ENCODE results near the gene TMEM175. TPM values are rescaled to one million over a fixed set of nuclear protein-coding genes. Genes with fewer than 3 reads are reported as not detected.

TMEM175 gene
- total RNA-seq, 1 donor from 2014 or later = 15.4 TPM

- no peaks in the 10 kb centered on the region for H3K27me3 Mint-ChIP-seq (ENCODE audit: insufficient read depth)
- no peak overlapping the region for H3K27ac Mint-ChIP-seq
- intact Hi-C loops (cut with micrococcal nuclease) = no loop called here
- no peak overlapping the region for H3K4me3 Mint-ChIP-seq
- peaks cover 4% of the 10 kb centered on the region for H3K36me3 Mint-ChIP-seq (ENCODE audit: low read depth)
- no peaks in the 10 kb centered on the region for H3K9me3 Mint-ChIP-seq
- no peaks in the 10 kb centered on the region for H3K4me1 Mint-ChIP-seq (ENCODE audit: low read depth)
- DNase-seq (ENCODE audit: low spot score) = no peak
Observed at GRCh38 chr4:956531-957230, 24.4 kb downstream of the TMEM175 start.

GRCh38 chr4:957231-957580 is 24.9 kb downstream of the TMEM175 start:
- Mint-ChIP-seq H3K36me3 (ENCODE audit: low read depth) (peaks cover 4% of the 10 kb centered on the region), H3K27me3 (ENCODE audit: insufficient read depth) (no peaks in the 10 kb centered on the region), H3K9me3 (no peaks in the 10 kb centered on the region), H3K4me3 (no peak overlapping the region), H3K27ac (no peak overlapping the region), H3K4me1 (ENCODE audit: low read depth) (no peaks in the 10 kb centered on the region)
- intact Hi-C loops (cut with micrococcal nuclease) = no loop called here
- DNase-seq (ENCODE audit: low spot score) = no peak

- no peaks in the 10 kb centered on the region for H3K4me1 Mint-ChIP-seq (ENCODE audit: low read depth)
- no peak for DNase-seq (ENCODE audit: low spot score)
- H3K4me3 Mint-ChIP-seq = no peak overlapping the region
- H3K27ac Mint-ChIP-seq = no peak overlapping the region
- H3K9me3 Mint-ChIP-seq = no peaks in the 10 kb centered on the region
- peaks cover 4% of the 10 kb centered on the region for H3K36me3 Mint-ChIP-seq (ENCODE audit: low read depth)
- intact Hi-C loops (cut with micrococcal nuclease) = no loop called here
- no peaks in the 10 kb centered on the region for H3K27me3 Mint-ChIP-seq (ENCODE audit: insufficient read depth)
Observed at GRCh38 chr4:957581-958313, 25.5 kb downstream of the TMEM175 start.

- intact Hi-C loops (cut with micrococcal nuclease) = no loop called here
- Mint-ChIP-seq H3K9me3 (no peaks in the 10 kb centered on the region), H3K4me3 (no peak overlapping the region), H3K36me3 (ENCODE audit: low read depth) (peaks cover 4% of the 10 kb centered on the region), H3K4me1 (ENCODE audit: low read depth) (no peaks in the 10 kb centered on the region), H3K27ac (no peak overlapping the region), H3K27me3 (ENCODE audit: insufficient read depth) (no peaks in the 10 kb centered on the region)
- no peak for DNase-seq (ENCODE audit: low spot score)
Observed at GRCh38 chr4:958314-958665, 26.0 kb downstream of the TMEM175 start.

GRCh38 chr4:958696-959337 is 26.6 kb downstream of the TMEM175 start:
- H3K36me3 Mint-ChIP-seq (ENCODE audit: low read depth) = peaks cover 4% of the 10 kb centered on the region
- no peaks in the 10 kb centered on the region for H3K4me1 Mint-ChIP-seq (ENCODE audit: low read depth)
- no peaks in the 10 kb centered on the region for H3K9me3 Mint-ChIP-seq
- H3K27ac Mint-ChIP-seq = no peak overlapping the region
- no peaks in the 10 kb centered on the region for H3K27me3 Mint-ChIP-seq (ENCODE audit: insufficient read depth)
- DNase-seq (ENCODE audit: low spot score) = no peak
- intact Hi-C loops (cut with micrococcal nuclease) = no loop called here
- H3K4me3 Mint-ChIP-seq = no peak overlapping the region

GRCh38 chr4:959338-960139 is 27.3 kb downstream of the TMEM175 start:
- DNase-seq (ENCODE audit: low spot score) = no peak
- peaks cover 2% of the 10 kb centered on the region for H3K36me3 Mint-ChIP-seq (ENCODE audit: low read depth)
- intact Hi-C loops (cut with micrococcal nuclease) = loop anchor here (5.0 kb wide), 1 partner anchor 367 kb away; no protein-coding TSS in a partner anchor
- H3K27me3 Mint-ChIP-seq (ENCODE audit: insufficient read depth) = no peaks in the 10 kb centered on the region
- no peak overlapping the region for H3K27ac Mint-ChIP-seq
- no peaks in the 10 kb centered on the region for H3K4me1 Mint-ChIP-seq (ENCODE audit: low read depth)
- no peak overlapping the region for H3K4me3 Mint-ChIP-seq
- H3K9me3 Mint-ChIP-seq = no peaks in the 10 kb centered on the region

GRCh38 chr4:960140-960635 is 27.9 kb downstream of the TMEM175 start:
- Mint-ChIP-seq H3K27ac (no peak overlapping the region), H3K4me1 (ENCODE audit: low read depth) (no peaks in the 10 kb centered on the region), H3K4me3 (no peak overlapping the region), H3K36me3 (ENCODE audit: low read depth) (no peaks in the 10 kb centered on the region), H3K27me3 (ENCODE audit: insufficient read depth) (no peaks in the 10 kb centered on the region), H3K9me3 (no peaks in the 10 kb centered on the region)
- no peak for DNase-seq (ENCODE audit: low spot score)
- intact Hi-C loops (cut with micrococcal nuclease) = loop anchor here (5.0 kb wide), 1 partner anchor 368 kb away; no protein-coding TSS in a partner anchor

- intact Hi-C loops (cut with micrococcal nuclease) = loop anchor here (5.0 kb wide), 1 partner anchor 368 kb away; no protein-coding TSS in a partner anchor
- no peak overlapping the region for H3K27ac Mint-ChIP-seq
- H3K27me3 Mint-ChIP-seq (ENCODE audit: insufficient read depth) = no peaks in the 10 kb centered on the region
- H3K36me3 Mint-ChIP-seq (ENCODE audit: low read depth) = no peaks in the 10 kb centered on the region
- no peaks in the 10 kb centered on the region for H3K4me1 Mint-ChIP-seq (ENCODE audit: low read depth)
- no peak overlapping the region for H3K4me3 Mint-ChIP-seq
- H3K9me3 Mint-ChIP-seq = no peaks in the 10 kb centered on the region
- no peak for DNase-seq (ENCODE audit: low spot score)
Observed at GRCh38 chr4:960636-961350, 28.5 kb downstream of the TMEM175 start.

- Mint-ChIP-seq H3K4me1 (ENCODE audit: low read depth) (no peaks in the 10 kb centered on the region), H3K9me3 (no peaks in the 10 kb centered on the region), H3K36me3 (ENCODE audit: low read depth) (no peaks in the 10 kb centered on the region), H3K4me3 (no peak overlapping the region), H3K27me3 (ENCODE audit: insufficient read depth) (no peaks in the 10 kb centered on the region), H3K27ac (no peak overlapping the region)
- DNase-seq (ENCODE audit: low spot score) = no peak
- intact Hi-C loops (cut with micrococcal nuclease) = loop anchor here (5.0 kb wide), 1 partner anchor 369 kb away; no protein-coding TSS in a partner anchor
Observed at GRCh38 chr4:961351-962230, 29.3 kb downstream of the TMEM175 start.

GRCh38 chr4:962231-963208 is 30.3 kb downstream of the TMEM175 start:
- Mint-ChIP-seq H3K27ac (no peak overlapping the region), H3K4me1 (ENCODE audit: low read depth) (no peaks in the 10 kb centered on the region), H3K9me3 (no peaks in the 10 kb centered on the region), H3K4me3 (no peak overlapping the region), H3K27me3 (ENCODE audit: insufficient read depth) (no peaks in the 10 kb centered on the region), H3K36me3 (ENCODE audit: low read depth) (no peaks in the 10 kb centered on the region)
- no peak for DNase-seq (ENCODE audit: low spot score)
- intact Hi-C loops (cut with micrococcal nuclease) = loop anchor here (5.0 kb wide), 1 partner anchor 370 kb away; no protein-coding TSS in a partner anchor

Measured in activated T-helper 1 cell treated with anti-CD3 and anti-CD28 coated beads, Interleukin-12 subunit alpha, Interleukin-12 subunit beta, Interleukin-2, Interleukin-4 antibody, amounts not matched to agents 30 ng/mL and 10 ng/mL and 1 ng/mL, durations not matched to agents 14 hours and 24 hours and 36 hours (primary cell).